HL-60 (cell line): ENCODE measurements around the gene PASK.

Source experiments
- DNase-seq, 2 experiments: peaks; one replicate each; pipeline ENCODE4 v3.0.0-alpha.2; 2010 to 2020; ENCODE audit warnings: low read depth in 1 of 2, low spot score in 1 of 2
- H3K27ac ChIP-seq: fragments of 250-450 bp; sonication (Bioruptor Pico); replicated peaks from 2 replicates; pipeline ENCODE4 v1.5.1; 2020; ENCODE audit warnings: mild to moderate bottlenecking, moderate library complexity
- H3K27me3 ChIP-seq: fragments of 250-450 bp; sonication (Bioruptor Pico); 2 replicates; pipeline ENCODE4 v1.5.1; 2021; ENCODE audit warnings: mild to moderate bottlenecking, moderate library complexity; ENCODE audit not compliant: insufficient read depth, poor library complexity, severe bottlenecking
- H3K4me3 ChIP-seq: replicated peaks from 2 replicates; pipeline ENCODE4 v1.5.1; 2011; ENCODE audit warnings: mild to moderate bottlenecking, control low read depth, low read length; ENCODE audit not compliant: insufficient read depth
- GABPA ChIP-seq: IDR thresholded peaks from 2 replicates; pipeline ENCODE4 v1.6.1; 2012; ENCODE audit warnings: low read depth
- POLR2AphosphoS5 ChIP-seq: IDR thresholded peaks from 2 replicates; pipeline ENCODE4 v1.6.1; 2012; ENCODE audit warnings: low read depth
- REST ChIP-seq: IDR thresholded peaks from 2 replicates; pipeline ENCODE4 v1.6.1; 2012; ENCODE audit warnings: low read depth; ENCODE audit not compliant: insufficient replicate concordance
- SPI1 ChIP-seq: IDR thresholded peaks from 2 replicates; pipeline ENCODE4 v1.6.1; 2012; ENCODE audit warnings: low read depth, mild to moderate bottlenecking, borderline replicate concordance
- TF ChIP-seq, protein P1 (sequence below): IDR thresholded peaks from one replicate; pipeline ENCODE4 v1.5.1; 2011; ENCODE audit warnings: low read length, control low read depth, inconsistent platforms; ENCODE audit not compliant: insufficient read depth

The PASK gene

DNA sequence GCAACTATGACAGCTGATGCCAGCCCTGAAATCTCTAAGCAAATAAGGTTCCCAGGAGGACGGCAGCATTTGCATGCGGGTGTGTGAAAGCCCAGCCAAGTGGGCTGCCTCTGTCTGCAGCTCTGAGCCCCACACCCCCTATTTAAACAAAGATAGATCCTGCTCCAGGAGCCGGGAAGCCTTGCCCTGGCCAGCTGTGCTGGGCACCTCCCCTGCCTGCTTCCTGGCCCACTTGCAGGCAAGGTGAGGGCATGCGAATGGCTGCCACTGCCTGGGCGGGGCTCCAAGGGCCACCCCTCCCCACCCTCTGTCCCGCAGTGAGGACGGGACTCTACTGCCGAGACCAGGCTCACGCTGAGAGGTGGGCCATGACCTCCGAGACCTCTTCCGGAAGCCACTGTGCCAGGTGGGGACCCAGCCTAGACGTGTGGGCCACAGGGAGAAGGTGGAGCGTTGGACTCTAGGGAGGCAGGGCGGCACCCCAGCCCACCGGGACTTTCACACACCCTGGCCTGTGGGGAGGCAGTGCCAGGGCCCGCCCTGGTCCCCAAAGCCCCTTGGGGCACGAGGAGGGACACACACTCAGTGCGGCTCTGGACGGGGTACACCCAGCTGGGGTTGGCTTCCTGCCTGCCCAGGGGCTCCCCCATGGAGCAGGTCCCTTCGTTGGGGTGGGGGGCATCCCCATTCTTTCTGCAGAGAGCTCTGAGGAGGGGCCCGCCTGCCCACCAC, 39.3 kb upstream of the PASK start, which contains the start of gene ANO7:
Gene ANO7, plus strand, starts transcription at position 317 of the 732 bp plus-strand sequence. CDS start 1,387 bp downstream, outside the sequence.
- no peak within 1 kb of the TSS for H3K27ac ChIP-seq
- H3K27me3 ChIP-seq: no peaks in the 10 kb centered on the region
- no peak for DNase-seq
- no peak for TF ChIP-seq REST
- no peak for TF ChIP-seq SPI1
- no peak for TF ChIP-seq GABPA
- no peak for TF ChIP-seq POLR2AphosphoS5
- TF ChIP-seq, protein P1, sequence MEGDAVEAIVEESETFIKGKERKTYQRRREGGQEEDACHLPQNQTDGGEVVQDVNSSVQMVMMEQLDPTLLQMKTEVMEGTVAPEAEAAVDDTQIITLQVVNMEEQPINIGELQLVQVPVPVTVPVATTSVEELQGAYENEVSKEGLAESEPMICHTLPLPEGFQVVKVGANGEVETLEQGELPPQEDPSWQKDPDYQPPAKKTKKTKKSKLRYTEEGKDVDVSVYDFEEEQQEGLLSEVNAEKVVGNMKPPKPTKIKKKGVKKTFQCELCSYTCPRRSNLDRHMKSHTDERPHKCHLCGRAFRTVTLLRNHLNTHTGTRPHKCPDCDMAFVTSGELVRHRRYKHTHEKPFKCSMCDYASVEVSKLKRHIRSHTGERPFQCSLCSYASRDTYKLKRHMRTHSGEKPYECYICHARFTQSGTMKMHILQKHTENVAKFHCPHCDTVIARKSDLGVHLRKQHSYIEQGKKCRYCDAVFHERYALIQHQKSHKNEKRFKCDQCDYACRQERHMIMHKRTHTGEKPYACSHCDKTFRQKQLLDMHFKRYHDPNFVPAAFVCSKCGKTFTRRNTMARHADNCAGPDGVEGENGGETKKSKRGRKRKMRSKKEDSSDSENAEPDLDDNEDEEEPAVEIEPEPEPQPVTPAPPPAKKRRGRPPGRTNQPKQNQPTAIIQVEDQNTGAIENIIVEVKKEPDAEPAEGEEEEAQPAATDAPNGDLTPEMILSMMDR: no peak
- H3K4me3 ChIP-seq: no peak within 1 kb of the TSS

DNA sequence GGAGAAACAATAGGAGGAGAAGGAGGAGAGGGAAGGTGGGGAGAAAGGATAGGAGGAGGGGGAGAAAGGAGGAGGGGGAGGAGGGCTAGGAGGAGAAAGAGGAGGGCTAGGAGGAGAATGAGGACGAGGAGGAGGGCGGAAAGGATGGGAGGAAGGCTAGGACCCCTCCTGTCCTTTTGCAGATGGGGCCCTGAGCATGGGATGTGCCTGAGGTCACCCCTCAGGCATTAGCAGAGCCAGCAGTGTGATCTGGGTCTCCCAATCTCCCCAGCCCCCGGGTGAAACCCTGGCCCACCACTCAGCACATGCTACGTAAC, 38.6 kb upstream of the PASK start:
- no peak for DNase-seq
- Histone ChIP-seq H3K27ac (no peak overlapping the region), H3K27me3 (no peaks in the 10 kb centered on the region)

More for the DNA sequence above, 38.6 kb upstream of the PASK start:
- TF ChIP-seq POLR2AphosphoS5 (no peak), SPI1 (no peak), GABPA (no peak), REST (no peak)
- TF ChIP-seq, protein P1: no peak
- no peak overlapping the region for H3K4me3 ChIP-seq
